Fibroblast of peridontal ligament (primary cell): Measurements from ENCODE around the gene AGBL1.

Experiments
- DNase-seq: peaks from one replicate; pipeline ENCODE4 v3.0.0-alpha.2; 2010; ENCODE audit errors: extremely low read depth

Gene AGBL1

GRCh38 chr15:86236356-86237110, 156.9 kb downstream of the AGBL1 start:
- DNase-seq: no peak

GRCh38 chr15:86237111-86237500, 157.4 kb downstream of the AGBL1 start:
- DNase-seq: no peak

GRCh38 chr15:86247249-86247955, 167.7 kb downstream of the AGBL1 start:
- no peak for DNase-seq

- no peak for DNase-seq
Observed at GRCh38 chr15:86255247-86255646, 175.6 kb downstream of the AGBL1 start.

- DNase-seq: no peak
Observed at GRCh38 chr15:86256628-86257027, 177.0 kb downstream of the AGBL1 start.

- DNase-seq: no peak
Observed at GRCh38 chr15:86259589-86259988, 179.9 kb downstream of the AGBL1 start.

GRCh38 chr15:86263230-86263629, 183.6 kb downstream of the AGBL1 start:
- no peak for DNase-seq

GRCh38 chr15:86266896-86267484, 187.3 kb downstream of the AGBL1 start:
- no peak for DNase-seq

- DNase-seq: no peak
Observed at GRCh38 chr15:86267892-86268291, 188.2 kb downstream of the AGBL1 start.

- no peak for DNase-seq
Observed at GRCh38 chr15:86268558-86268957, 188.9 kb downstream of the AGBL1 start.

- DNase-seq: no peak
Observed at GRCh38 chr15:86273309-86273708, 193.6 kb downstream of the AGBL1 start.

- no peak for DNase-seq
Observed at GRCh38 chr15:86275361-86275760, 195.7 kb downstream of the AGBL1 start.

- no peak for DNase-seq
Observed at GRCh38 chr15:86278586-86278985, 198.9 kb downstream of the AGBL1 start.

- DNase-seq: no peak
Observed at GRCh38 chr15:86284635-86285034, 205.0 kb downstream of the AGBL1 start.

GRCh38 chr15:86295511-86295910, 215.8 kb downstream of the AGBL1 start:
- DNase-seq: no peak

- no peak for DNase-seq
Observed at GRCh38 chr15:86296769-86297168, 217.1 kb downstream of the AGBL1 start.

- DNase-seq: no peak
Observed at GRCh38 chr15:86300390-86301125, 220.9 kb downstream of the AGBL1 start.

- no peak for DNase-seq
Observed at GRCh38 chr15:86311568-86312280, 232.1 kb downstream of the AGBL1 start.

- DNase-seq: no peak
Observed at GRCh38 chr15:86312486-86312885, 232.8 kb downstream of the AGBL1 start.

GRCh38 chr15:86316216-86316615, 236.5 kb downstream of the AGBL1 start:
- no peak for DNase-seq

- no peak for DNase-seq
Observed at GRCh38 chr15:86316726-86317383, 237.2 kb downstream of the AGBL1 start.
